GM12872 (cell line): Measurements from ENCODE around the gene SIAH3.

ENCODE experiments used
- TF ChIP-seq, protein P1 (sequence below): IDR thresholded peaks from 3 replicates; pipeline ENCODE4 v1.5.1; 2011; ENCODE audit warnings: low read depth, mild to moderate bottlenecking, low read length, moderate library complexity; ENCODE audit not compliant: insufficient read depth

Gene SIAH3

DNA sequence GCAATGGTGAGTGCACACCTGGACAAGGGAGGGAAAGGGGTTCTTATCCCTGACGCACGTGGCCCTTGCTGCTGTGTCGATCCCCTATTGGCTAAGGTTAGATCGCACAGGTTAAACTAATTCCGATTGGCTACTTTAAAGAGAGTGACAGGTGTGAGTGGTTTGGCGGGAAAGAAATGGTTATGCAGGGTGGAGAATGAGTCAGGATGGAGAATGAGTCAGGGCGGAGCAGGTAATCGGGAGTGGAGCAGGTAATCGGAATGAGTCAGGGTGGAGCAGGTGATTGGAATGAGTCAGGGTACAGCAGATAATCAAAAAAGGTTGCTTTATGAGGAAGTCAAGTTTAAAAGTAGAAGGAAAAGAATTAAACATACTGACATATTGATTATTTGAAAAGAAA lies 24.4 kb upstream of the SIAH3 start:
- TF ChIP-seq, protein P1, sequence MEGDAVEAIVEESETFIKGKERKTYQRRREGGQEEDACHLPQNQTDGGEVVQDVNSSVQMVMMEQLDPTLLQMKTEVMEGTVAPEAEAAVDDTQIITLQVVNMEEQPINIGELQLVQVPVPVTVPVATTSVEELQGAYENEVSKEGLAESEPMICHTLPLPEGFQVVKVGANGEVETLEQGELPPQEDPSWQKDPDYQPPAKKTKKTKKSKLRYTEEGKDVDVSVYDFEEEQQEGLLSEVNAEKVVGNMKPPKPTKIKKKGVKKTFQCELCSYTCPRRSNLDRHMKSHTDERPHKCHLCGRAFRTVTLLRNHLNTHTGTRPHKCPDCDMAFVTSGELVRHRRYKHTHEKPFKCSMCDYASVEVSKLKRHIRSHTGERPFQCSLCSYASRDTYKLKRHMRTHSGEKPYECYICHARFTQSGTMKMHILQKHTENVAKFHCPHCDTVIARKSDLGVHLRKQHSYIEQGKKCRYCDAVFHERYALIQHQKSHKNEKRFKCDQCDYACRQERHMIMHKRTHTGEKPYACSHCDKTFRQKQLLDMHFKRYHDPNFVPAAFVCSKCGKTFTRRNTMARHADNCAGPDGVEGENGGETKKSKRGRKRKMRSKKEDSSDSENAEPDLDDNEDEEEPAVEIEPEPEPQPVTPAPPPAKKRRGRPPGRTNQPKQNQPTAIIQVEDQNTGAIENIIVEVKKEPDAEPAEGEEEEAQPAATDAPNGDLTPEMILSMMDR: no peak

DNA sequence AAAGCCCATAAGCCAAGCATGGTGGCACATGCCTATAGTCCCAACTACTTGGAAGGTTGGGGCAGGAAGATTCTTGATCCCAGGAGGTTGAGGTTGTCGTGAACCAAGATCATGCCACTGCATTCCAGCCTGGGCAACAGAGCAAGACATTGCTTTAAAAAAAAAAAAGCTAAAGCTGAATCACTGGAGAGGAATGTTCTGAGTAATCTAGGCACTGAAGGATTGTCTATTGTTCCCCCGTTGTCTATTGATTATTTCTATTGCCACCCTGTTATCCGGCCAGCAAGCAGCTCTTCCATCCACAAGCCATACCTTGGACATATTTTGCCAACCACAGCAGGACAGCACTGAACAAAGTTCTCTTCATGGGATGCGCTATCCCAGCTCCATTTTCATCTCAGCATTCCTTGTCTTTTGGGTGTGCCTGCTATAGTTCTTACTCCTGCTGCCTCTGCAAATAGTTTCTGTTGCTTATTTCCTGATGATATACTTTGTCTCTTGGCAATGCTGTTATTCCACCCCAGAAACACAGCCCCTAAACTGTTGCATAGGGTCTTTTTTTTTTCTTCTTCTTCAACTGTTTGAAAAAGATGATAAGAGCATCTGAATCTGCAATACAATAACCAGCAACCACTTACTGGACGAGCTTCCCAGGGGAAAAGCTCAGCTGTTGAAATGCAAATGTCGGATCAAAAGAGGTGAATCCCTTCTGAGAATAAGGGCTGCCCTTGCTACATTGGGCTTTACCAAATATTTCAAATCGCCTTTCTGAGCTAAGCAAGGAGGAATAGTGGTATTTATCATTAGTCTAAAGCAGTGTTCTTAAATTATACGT lies 22.2 kb upstream of the SIAH3 start:
- TF ChIP-seq, protein P1: no peak

DNA sequence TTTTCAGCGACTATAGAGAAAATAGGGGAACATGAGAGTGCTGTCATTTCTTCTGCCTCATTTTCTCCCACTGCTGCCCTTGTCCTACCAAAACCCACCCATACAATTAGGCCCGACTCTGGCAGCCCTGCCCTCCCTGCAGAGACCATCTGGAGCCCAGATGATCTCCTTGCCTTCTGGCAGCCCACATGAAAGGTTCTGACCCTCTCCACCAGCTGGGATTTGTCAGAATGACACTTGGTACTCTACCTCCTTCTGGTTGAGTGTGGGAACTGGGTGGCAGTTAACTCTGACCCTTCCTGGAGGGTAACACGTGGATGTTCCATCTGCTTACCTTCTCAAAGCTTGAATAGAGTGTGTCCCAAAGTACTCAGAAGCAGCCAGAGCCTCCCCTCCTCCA lies 21.0 kb upstream of the SIAH3 start:
- TF ChIP-seq, protein P1: no peak

DNA sequence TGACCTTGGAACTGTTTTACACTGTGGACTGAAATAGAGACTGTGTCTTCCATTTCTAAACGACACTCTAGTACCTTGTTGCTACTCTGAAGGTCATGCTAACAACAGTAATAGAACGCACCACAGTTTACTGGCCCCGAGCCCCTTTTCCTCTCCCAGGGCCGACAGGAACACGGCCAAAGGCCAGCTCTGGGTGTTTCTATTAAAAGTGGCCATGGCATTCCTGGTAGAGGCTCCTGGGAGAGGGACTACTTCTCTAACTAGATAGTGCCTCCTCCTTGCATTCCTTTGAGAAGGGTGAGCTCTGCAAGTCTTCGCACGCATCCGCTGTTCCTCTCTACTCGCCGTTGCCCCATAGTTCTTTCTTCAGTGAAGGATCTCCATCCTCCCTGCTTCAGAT lies 18.7 kb upstream of the SIAH3 start:
- TF ChIP-seq, protein P1: no peak

DNA sequence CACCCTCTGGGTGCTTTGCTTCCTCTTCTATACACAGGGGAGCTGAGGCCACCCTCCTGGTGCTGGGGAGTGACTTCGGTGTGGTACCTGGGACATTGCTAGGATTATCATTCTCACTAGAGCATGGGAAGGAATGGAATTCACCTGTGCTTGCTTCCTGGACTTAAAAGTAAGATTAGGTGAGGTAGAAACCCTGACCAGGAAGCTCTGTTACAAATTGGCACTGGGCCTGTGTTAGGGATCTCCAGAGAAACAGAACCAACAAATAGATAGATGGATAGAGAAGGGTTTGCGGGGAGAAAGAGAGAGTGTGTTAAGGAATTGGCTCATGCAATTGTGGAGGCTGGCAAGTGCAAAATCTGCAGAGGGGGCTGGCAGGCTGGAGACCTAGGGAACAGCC lies 13.9 kb upstream of the SIAH3 start:
- TF ChIP-seq, protein P1: no peak

DNA sequence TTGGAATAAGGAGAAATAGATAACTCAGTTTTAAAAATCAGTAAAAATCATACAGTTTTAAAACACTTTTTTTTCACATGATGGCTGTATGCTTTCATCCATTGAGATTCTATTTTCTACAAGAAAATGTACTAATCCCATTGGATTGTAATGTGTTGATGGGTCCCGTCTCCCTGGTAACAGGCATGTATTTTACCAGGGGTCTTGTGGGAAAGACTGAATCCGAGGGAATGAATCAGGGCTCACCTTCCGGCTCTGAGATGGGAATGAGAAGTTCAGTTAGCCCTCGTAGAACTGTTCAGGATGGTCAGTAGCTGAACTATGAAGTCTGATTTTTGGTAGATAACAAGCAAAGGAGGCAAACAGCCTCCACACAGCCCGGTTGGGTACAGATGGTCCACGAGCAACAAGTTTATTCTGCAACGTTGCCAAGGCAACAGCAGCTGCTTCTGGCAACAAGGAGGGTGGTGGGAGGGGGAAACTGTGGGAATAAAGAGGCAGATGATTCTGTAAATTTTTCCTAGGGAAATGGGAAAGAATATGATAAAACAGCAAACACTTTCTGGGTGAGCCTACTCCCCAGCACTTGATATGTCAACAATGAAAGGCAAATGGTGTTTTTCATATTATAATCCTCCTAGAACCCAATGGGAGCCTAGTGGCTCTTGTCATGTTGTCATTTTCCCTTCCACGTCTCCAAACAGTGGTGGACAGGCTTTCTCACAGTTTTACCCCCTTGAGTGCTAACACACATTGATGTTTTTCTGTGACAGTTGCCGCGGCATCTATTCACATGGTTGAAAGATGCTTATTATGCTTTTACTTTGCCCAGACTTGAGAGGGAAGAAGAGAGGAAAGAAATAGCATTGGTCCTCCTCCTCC lies 12.4 kb upstream of the SIAH3 start:
- TF ChIP-seq, protein P1: no peak

DNA sequence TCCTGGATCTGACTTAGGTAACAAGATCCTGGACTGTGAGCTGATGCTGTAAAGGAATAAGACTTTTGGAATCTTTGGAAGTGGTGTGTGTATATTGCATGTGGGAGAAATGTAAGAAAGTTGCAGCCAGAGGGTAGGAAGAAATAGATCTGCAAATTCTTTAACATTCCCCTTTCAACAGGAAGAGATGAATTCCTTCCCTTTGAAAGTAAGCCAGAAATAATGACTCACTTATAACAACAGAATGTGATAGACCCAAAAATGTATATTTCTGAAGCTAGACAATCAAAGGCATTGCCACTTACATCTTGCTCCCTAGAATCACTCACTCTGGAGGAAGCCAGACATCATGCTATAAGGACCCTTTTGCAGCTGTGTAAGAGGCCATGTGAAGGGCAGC lies 9.8 kb upstream of the SIAH3 start:
- TF ChIP-seq, protein P1: no peak
